Stimulated activated CD8-positive, alpha-beta memory T cell treated with anti-CD3 and anti-CD28 coated beads, Interleukin-4, amount 100 ng/mL, for 4 hours (primary cell): ENCODE data around the gene ZNF630.
"Not testable (repeated sequence)": the region's sequence is repeated elsewhere in the genome, so short reads cannot be mapped to it uniquely, and the experiment has no call there.

ENCODE experiments used
- DNase-seq, 2 donors: peaks; one replicate each; pipeline ENCODE4 v3.0.0-alpha.2; 2020; ENCODE audit warnings: low read depth in 2 of 2, low spot score in 1 of 2

The ZNF630 gene

DNA sequence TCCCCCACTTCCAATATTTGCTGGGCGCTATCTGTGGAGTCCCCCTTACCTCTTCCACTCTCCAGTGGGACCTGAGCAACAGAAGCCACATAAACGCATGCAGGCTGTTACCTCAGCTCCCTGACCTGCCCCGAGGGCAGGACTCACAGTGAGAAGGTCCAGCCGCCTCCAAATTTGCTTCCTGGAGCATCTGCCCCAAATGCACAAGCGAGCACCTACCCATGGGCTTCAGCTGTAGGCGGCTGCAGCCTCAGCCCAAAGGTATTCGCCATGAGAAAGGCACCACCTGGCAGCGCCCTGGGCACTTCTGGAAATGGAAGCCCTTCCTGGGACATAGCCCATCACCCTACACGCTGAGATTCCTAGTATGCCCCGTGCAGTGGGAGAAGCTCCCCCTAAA lies 41.2 kb downstream of the ZNF630 start:
- DNase-seq = no peak

DNA sequence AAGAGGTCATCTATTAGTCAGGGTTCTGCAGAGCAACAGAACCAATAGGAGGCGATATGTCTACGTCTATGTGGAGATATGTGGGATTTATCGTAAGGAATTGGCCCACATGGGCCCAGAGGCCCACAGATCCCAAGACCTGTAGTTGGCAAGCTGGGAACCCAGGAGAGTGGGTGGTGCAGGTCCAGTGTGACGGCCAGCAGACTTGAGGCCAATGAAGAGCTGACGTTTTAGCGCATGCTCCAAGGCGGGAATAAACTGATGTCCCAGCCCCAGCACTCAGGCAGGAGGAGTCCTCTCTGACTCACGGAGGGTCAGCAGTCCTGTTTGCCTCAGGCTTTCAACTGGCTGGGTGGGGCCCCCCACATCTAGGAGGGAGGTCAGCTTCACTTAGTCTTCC lies 43.3 kb downstream of the ZNF630 start:
- DNase-seq = no peak

DNA sequence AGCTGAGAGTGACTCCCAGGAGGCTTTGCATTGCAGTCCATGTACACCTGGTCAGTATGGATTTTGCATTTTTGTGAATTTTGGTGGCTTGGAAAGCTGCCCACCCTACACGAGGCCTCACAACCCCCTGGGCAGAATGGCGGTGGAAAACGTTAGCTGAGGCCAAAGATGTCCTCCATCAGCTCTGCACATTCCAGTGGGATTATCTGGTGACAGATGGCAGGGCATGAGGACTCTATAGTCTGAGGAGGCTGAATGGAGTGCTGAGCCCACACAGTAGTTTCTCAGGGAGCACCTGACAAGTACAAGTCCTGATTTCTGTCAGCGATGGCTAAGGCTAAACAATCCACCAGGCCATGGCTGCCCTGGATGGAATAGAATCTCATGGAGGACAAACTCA lies 43.9 kb downstream of the ZNF630 start:
- DNase-seq = not testable (repeated sequence)

- DNase-seq = no peak
These were observed 45.9 kb downstream of the ZNF630 start for GRCh38 chrX:48025561-48025960.

DNA sequence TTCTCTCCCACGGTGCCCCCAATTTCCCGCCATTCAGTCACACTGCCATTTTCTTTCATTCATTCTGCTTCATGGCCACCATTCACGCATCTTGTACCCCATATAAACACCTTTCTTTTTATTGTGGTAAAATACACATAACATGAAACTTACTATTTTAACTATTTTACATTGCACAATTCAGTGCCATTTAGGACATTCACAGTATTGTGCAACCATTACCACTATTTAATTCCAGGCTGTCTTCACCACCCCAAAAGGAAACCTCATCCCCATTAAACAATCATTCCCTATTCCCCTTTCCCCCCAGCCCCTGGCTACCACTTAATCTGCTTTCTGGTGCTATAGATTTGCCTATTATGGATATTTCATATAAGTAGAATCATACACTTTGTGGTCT lies 48.7 kb downstream of the ZNF630 start:
- DNase-seq = no peak

DNA sequence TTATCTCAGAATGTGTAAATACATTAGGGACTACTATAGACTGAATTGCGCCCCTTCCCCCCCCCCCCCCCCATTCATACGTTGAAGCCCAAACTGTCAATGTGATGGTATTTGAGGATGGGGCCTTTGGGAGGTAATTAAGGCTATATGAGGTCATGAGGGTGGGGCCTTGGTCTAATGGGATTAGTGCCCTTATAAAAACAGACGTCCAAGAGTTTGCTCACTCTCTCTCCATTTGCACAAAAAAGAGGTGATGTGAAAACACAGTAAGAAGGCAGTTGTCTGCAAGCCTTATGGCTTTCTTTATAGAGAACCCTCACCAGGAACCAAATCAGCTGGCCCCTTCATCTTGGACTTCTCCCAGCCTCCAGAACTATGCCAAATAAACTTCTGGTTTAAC lies 49.3 kb downstream of the ZNF630 start:
- no peak for DNase-seq

DNA sequence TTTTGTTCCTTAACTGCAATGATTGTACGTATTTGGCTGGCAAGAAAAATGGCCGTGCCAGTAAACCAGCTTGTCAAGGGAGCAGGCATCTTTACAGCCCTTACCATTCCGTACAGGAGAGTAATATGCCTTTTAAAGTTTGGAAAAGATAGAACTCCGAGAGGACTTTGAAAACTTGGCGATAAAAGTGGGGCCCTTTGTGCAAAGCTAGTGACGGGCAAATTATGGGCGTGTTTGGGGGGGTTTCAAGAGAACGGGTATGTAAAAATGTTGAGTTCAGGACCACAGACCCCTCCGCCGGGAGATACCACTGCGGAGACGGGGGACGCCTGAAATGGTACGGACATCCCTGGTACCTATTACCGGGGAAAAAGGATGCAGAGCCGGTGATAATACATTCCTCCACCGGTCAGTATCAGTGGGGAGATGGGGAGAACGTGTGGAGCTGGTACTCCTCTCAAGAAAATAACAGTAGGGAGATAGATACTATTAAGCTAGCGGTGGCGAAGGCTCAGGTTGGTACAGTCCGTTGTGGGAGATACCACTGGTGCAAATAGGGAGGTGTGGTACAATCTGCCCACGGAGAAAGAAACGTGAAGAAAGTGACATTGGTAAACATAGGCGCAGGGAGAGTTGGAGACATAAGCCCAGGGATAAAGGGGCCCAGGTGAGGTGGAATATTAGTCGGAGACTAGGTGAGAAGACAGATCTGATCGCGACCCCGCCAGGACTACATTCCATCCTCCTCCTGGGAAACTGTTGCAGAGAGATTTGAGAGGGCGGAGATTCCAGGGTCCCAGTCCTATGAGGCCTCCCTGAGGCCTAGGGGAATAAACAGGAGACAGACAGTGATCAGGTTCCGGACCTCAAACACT lies 50.2 kb downstream of the ZNF630 start:
- DNase-seq = peak; percentile 46 to 50

DNA sequence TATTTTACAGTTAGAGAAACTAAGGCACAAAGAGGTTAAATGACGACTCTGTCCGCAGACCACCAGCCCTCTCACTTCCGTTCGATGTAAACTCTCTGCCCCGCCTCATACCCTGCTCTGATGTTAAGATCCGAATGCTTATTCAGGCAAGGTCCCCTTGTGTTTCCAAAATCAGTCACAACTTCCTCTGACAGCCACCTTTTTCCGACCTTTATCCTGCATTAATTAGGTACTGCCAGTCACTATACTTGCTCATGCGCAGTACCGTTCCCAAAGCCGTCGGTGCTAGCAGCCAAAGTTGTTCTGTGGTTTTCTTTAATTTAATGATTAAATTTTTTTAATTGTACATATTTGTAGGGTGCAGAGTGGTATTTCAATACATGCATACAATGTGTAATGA lies 51.0 kb downstream of the ZNF630 start:
- not testable (repeated sequence) for DNase-seq

DNA sequence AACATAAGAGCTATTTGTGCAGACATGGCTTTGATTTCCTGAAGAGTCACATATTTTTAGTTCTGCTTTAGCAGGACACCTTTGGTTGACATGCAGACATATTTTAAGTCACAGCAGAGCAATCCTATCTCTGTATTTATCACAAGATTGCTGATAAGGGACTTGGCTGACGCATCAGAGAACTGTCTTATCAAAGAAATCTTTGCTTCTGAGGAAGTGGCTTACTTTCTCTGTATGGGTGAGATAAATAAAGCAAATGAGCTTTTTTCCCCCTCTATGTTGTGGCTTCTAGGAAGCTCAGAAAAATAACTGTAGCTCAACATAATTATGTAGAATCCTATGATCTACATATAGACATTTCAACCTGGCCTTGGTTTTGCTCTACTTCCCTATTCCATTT lies 51.5 kb downstream of the ZNF630 start:
- DNase-seq = not testable (repeated sequence)

- DNase-seq = not testable (repeated sequence)
These were observed 54.7 kb downstream of the ZNF630 start for GRCh38 chrX:48016583-48017310.

DNA sequence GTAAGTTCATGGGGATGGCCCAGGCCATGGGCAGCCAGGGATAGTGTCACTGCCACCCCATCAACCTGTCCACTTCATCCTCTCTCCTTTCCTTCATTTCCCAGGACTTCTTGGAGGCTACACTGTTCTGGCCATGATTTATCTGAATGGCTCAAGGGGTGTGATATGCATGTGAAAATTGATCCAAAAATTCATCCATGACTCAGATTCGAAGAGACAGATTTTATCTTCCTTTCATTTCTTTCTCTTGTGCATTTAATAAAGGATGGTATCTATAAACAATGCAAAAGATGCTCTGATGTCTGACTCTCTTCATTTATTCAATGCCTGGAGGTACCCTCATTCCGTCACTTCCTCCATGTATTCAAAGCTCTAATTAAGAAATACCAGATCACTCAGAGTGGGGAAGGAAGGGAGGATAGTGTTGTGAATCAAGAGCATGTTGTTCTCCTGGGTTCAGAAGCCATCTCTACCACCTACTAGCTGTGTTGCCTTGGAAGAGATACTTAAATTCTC lies 61.9 kb downstream of the ZNF630 start:
- not testable (repeated sequence) for DNase-seq
